OCI-LY1 (cell line): Measurements from ENCODE around the gene PAM.

Source experiments
- H2AFZ ChIP-seq: fragments of 200-600 bp; sonication (generic), shearing (Covaris generic); 2 replicates; pipeline ENCODE4 v1.6.0; 2014; ENCODE audit warnings: antibody characterized with exemption, mild to moderate bottlenecking, low read length
- H3F3A ChIP-seq: fragments of 200-600 bp; sonication (generic), shearing (Covaris generic); 2 replicates; pipeline ENCODE4 v1.6.0; 2014; ENCODE audit warnings: mild to moderate bottlenecking, antibody characterized with exemption, low read length, moderate library complexity; ENCODE audit not compliant: insufficient read depth
- H3K27ac ChIP-seq: fragments of 200-600 bp; sonication (generic); 2 replicates; pipeline ENCODE4 v1.5.1; 2014; ENCODE audit warnings: low read length, mixed run types, mild to moderate bottlenecking, low read depth; ENCODE audit not compliant: poor library complexity, severe bottlenecking
- H3K27me3 ChIP-seq: fragments of 200-600 bp; sonication (generic); 2 replicates; pipeline ENCODE4 v1.6.0; 2014; ENCODE audit warnings: antibody characterized with exemption, mild to moderate bottlenecking, low read length, moderate library complexity; ENCODE audit not compliant: insufficient read depth
- H3K36me3 ChIP-seq: fragments of 200-600 bp; sonication (generic); 2 replicates; pipeline ENCODE4 v1.6.1; 2014; ENCODE audit warnings: mild to moderate bottlenecking, antibody characterized with exemption, low read length, moderate library complexity, mixed read lengths; ENCODE audit not compliant: insufficient read depth
- H3K4me1 ChIP-seq: fragments of 200-600 bp; sonication (generic); 2 replicates; pipeline ENCODE4 v1.5.1; 2014; ENCODE audit warnings: mild to moderate bottlenecking, low read length, moderate library complexity; ENCODE audit not compliant: insufficient read depth, severe bottlenecking
- H3K4me2 ChIP-seq: fragments of 200-600 bp; sonication (generic), shearing (Covaris generic); 2 replicates; pipeline ENCODE4 v1.6.1; 2014; ENCODE audit warnings: low read length
- H3K4me3 ChIP-seq: fragments of 200-600 bp; sonication (generic); 2 replicates; pipeline ENCODE4 v1.5.1; 2014; ENCODE audit warnings: low read length, low read depth, mild to moderate bottlenecking, mixed read lengths; ENCODE audit not compliant: poor library complexity, severe bottlenecking
- H3K79me2 ChIP-seq: fragments of 200-600 bp; shearing (Covaris generic); 2 replicates; pipeline ENCODE4 v1.6.1; 2016; ENCODE audit warnings: mixed run types, low read length, mixed read lengths; ENCODE audit not compliant: insufficient read depth
- H3K9ac ChIP-seq: fragments of 200-600 bp; sonication (generic), shearing (Covaris generic); 2 replicates; pipeline ENCODE4 v1.6.1; 2014; ENCODE audit warnings: mild to moderate bottlenecking, low read length, mixed read lengths
- H3K9me2 ChIP-seq: fragments of 200-600 bp; sonication (generic), shearing (Covaris generic); 2 replicates; pipeline ENCODE4 v1.6.1; 2014; ENCODE audit warnings: low read depth, mild to moderate bottlenecking, low read length, mixed read lengths
- H3K9me3 ChIP-seq: fragments of 200-600 bp; shearing (Covaris generic); 2 replicates; pipeline ENCODE4 v1.6.1; 2014; ENCODE audit warnings: low read length, mixed read lengths
- H4K20me1 ChIP-seq: fragments of 200-600 bp; sonication (generic), shearing (Covaris generic); 2 replicates; pipeline ENCODE4 v1.6.0; 2016; ENCODE audit warnings: mild to moderate bottlenecking, low read length; ENCODE audit not compliant: insufficient read depth
- CTCF ChIP-seq: fragments of 200-600 bp; sonication (generic), shearing (Covaris generic); IDR thresholded peaks from 2 replicates; pipeline ENCODE4 v1.5.1; 2017; ENCODE audit warnings: mild to moderate bottlenecking, antibody characterized with exemption, low read length, moderate library complexity, mixed read lengths
- EZH2 ChIP-seq: fragments of 200-600 bp; sonication (generic), shearing (Covaris generic); IDR thresholded peaks from 2 replicates; pipeline ENCODE4 v1.8.0; 2017; ENCODE audit warnings: borderline replicate concordance, mixed run types, mild to moderate bottlenecking, antibody characterized with exemption, low read length, moderate library complexity, mixed read lengths

PAM gene

GRCh38 chr5:103034662-103035392 lies 279.7 kb downstream of the PAM start:
- H3K27me3 ChIP-seq: no peaks in the 10 kb centered on the region
- H3K4me2 ChIP-seq: no peak overlapping the region
- no peaks in the 10 kb centered on the region for H4K20me1 ChIP-seq
- H3K79me2 ChIP-seq: no peaks in the 10 kb centered on the region
- no peak overlapping the region for H2AFZ ChIP-seq
- TF ChIP-seq EZH2 (no peak), CTCF (no peak)
- H3K9me3 ChIP-seq: no peaks in the 10 kb centered on the region
- no peak overlapping the region for H3K9ac ChIP-seq
- H3K27ac ChIP-seq: no peak overlapping the region
- H3F3A ChIP-seq: no peaks in the 10 kb centered on the region
- H3K36me3 ChIP-seq: no peaks in the 10 kb centered on the region
- H3K4me3 ChIP-seq: no peak overlapping the region
- H3K9me2 ChIP-seq: no peaks in the 10 kb centered on the region
- no peaks in the 10 kb centered on the region for H3K4me1 ChIP-seq

- Histone ChIP-seq H2AFZ (no peak overlapping the region), H3K27ac (no peak overlapping the region), H3K4me3 (no peak overlapping the region), H3K9ac (no peak overlapping the region), H3F3A (no peaks in the 10 kb centered on the region), H3K9me3 (no peaks in the 10 kb centered on the region), H3K79me2 (no peaks in the 10 kb centered on the region), H3K4me2 (no peak overlapping the region), H4K20me1 (no peaks in the 10 kb centered on the region), H3K9me2 (no peaks in the 10 kb centered on the region), H3K36me3 (no peaks in the 10 kb centered on the region), H3K4me1 (no peaks in the 10 kb centered on the region), H3K27me3 (no peaks in the 10 kb centered on the region)
- TF ChIP-seq CTCF: no peak
- no peak for TF ChIP-seq EZH2
These were observed 280.6 kb downstream of the PAM start for GRCh38 chr5:103035701-103036100.

GRCh38 chr5:103036601-103037000 lies 281.5 kb downstream of the PAM start:
- no peak overlapping the region for H3K4me3 ChIP-seq
- H3K4me1 ChIP-seq: no peaks in the 10 kb centered on the region
- no peaks in the 10 kb centered on the region for H3F3A ChIP-seq
- no peak overlapping the region for H3K9ac ChIP-seq
- TF ChIP-seq CTCF: no peak
- no peak for TF ChIP-seq EZH2
- H3K4me2 ChIP-seq: no peak overlapping the region
- no peaks in the 10 kb centered on the region for H3K9me2 ChIP-seq
- H3K36me3 ChIP-seq: no peaks in the 10 kb centered on the region
- H3K79me2 ChIP-seq: no peaks in the 10 kb centered on the region
- no peak overlapping the region for H2AFZ ChIP-seq
- H3K27me3 ChIP-seq: no peaks in the 10 kb centered on the region
- no peak overlapping the region for H3K27ac ChIP-seq
- no peaks in the 10 kb centered on the region for H3K9me3 ChIP-seq
- H4K20me1 ChIP-seq: no peaks in the 10 kb centered on the region
